Esophagus squamous epithelium (tissue), 4 donors: Measurements from ENCODE around the gene SLC22A9.
"Not testable (repeated sequence)": the region's sequence is repeated elsewhere in the genome, so short reads cannot be mapped to it uniquely, and the experiment has no call there.

Experiments used
- POLR2A ChIP-seq, 4 donors: fragments of 450-650 bp; IDR thresholded peaks; one replicate each; pipeline ENCODE4 v1.6.1; 2017; ENCODE audit warnings: antibody characterized with exemption in 4 of 4, mild to moderate bottlenecking in 4 of 4, moderate library complexity in 3 of 4
- TF ChIP-seq, protein P1 (sequence below), 6 experiments: fragments of 450-650 bp in 4 of 6; fragments of 200-600 bp in 2 of 6; sonication (generic) in 2 of 6; IDR thresholded peaks; one replicate each; pipeline ENCODE4 v1.5.1; 2016 to 2019; ENCODE audit warnings: antibody characterized with exemption in 6 of 6, mild to moderate bottlenecking in 4 of 6, moderate library complexity in 4 of 6

DNA sequence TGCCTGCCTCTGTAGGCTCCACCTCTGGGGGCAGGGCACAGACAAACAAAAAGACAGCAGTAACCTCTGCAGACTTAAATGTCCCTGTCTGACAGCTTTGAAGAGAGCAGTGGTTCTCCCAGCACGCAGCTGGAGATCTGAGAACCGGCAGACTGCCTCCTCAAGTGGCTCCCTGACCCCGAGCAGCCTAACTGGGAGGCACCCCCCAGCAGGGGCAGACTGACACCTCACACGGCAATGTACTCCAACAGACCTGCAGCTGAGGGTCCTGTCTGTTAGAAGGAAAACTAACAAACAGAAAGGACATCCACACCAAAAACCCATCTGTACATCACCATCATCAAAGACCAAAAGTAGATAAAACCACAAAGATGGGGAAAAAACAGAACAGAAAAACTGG is 66.2 kb downstream of the SLC22A9 start:
- TF ChIP-seq, protein P1, sequence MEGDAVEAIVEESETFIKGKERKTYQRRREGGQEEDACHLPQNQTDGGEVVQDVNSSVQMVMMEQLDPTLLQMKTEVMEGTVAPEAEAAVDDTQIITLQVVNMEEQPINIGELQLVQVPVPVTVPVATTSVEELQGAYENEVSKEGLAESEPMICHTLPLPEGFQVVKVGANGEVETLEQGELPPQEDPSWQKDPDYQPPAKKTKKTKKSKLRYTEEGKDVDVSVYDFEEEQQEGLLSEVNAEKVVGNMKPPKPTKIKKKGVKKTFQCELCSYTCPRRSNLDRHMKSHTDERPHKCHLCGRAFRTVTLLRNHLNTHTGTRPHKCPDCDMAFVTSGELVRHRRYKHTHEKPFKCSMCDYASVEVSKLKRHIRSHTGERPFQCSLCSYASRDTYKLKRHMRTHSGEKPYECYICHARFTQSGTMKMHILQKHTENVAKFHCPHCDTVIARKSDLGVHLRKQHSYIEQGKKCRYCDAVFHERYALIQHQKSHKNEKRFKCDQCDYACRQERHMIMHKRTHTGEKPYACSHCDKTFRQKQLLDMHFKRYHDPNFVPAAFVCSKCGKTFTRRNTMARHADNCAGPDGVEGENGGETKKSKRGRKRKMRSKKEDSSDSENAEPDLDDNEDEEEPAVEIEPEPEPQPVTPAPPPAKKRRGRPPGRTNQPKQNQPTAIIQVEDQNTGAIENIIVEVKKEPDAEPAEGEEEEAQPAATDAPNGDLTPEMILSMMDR (IDR thresholded peaks at IDR 0.05): not testable (repeated sequence)
- not testable (repeated sequence) for TF ChIP-seq POLR2A (IDR thresholded peaks at IDR 0.05)
